Omental fat pad (tissue), 4 donors: ENCODE results near the gene SMIM32. TPM values are rescaled to one million over a fixed set of nuclear protein-coding genes. Genes with fewer than 3 reads are reported as not detected.

Experiments used
- ATAC-seq: fragments of 150-250 bp; one replicate; pipeline ENCODE4 v1.9.1; 2016; ENCODE audit warnings: mild to moderate bottlenecking, moderate library complexity; ENCODE audit not compliant: low FRiP score
- DNase-seq: peaks from one replicate; pipeline ENCODE4 v3.0.0-alpha.2; 2019; ENCODE audit warnings: low spot score
- CTCF ChIP-seq, 3 donors: fragments of 450-650 bp; IDR thresholded peaks; one replicate each; pipeline ENCODE4 v1.5.1; 2016 to 2017; ENCODE audit warnings: antibody characterized with exemption in 3 of 3, mild to moderate bottlenecking in 3 of 3, moderate library complexity in 2 of 3
- total RNA-seq, 4 donors: library from RNA; depleted of rRNA; stranded (reverse); fragments of >200 nt; gene quantifications; one replicate each; pipeline ENCODE4 v1.1.0, GENCODE V29; 2016

Gene SMIM32
- total RNA-seq, 4 donors from 2014 or later = not detected

DNA sequence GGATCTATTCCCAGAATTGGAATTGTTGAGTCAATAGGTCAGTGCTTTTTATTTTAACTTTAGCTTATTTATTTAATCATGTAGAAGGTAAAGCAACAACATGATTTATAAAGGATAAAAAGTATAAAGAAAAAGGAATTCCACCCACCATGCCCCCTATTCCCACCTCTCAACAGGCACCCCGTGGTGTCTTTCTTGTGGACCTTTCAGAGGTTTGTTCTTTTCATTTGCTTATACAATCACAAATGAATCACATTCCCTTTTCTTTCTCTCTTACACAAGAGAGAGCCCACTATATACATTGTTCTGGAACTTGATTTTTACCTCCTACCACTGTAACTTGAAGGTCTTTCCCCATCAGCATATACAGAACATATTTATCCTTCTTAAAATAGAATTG is 37.2 kb upstream of the SMIM32 start:
- ATAC-seq = no peak
- TF ChIP-seq CTCF (IDR thresholded peaks at IDR 0.05) = no peak
- DNase-seq = no peak

DNA sequence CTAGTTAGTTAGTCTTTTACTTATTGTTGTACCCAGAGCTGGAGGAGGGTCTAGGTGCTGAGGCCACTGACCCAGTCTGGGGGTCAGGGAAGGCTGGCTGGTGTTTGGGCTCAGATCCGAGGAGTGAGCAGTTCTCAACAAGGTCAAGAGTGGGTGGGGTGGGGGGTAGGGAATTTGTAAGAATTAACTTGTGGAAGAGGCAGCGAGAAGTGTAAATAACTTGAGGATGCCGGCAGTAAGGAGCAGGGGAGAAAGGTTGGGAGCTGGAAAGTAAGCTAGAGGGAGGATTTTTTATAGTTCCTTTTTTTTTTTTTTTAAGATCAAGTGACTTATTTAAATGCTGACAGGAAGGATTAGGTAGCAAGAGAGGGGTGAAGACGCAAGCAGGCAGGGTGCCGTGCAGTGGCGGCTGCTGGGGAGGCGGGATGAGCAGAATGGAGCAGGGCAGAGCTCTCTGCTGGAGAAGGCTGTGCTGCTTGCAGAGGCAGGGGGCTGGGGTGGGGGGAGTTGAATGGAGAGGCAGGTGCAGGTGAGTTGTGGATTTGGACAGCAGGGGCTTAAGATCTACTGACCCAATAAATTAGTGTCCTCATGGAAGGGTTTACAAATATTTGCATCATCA is 35.3 kb upstream of the SMIM32 start:
- DNase-seq (no peak), ATAC-seq (no peak)
- TF ChIP-seq CTCF (IDR thresholded peaks at IDR 0.05) = no peak

DNA sequence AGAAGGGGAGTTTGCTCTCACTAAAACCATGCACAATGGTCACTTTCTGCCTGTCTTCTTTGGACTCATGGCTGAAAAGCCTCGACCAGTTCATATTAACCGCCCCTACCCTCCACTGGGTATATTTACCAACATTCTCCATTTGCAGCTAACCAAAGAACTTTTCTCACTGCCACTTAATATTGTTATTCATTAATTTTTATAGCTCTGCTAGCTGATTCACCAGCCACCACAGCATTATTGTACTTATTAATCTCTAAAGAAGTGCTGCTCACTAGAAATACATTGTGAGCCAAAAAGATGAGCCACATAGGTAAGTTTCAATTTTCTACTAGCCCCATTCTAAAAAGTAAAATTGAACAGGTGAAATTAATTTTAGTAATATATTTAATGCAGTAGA is 33.4 kb upstream of the SMIM32 start:
- no peak for ATAC-seq

GRCh38 chr5:136225796-136226195 is 32.8 kb upstream of the SMIM32 start:
- TF ChIP-seq CTCF (IDR thresholded peaks at IDR 0.05) = no peak
- ATAC-seq (no peak), DNase-seq (no peak)

More for the DNA sequence above, 33.4 kb upstream of the SMIM32 start:
- no peak for DNase-seq
- no peak for TF ChIP-seq CTCF (IDR thresholded peaks at IDR 0.05)

GRCh38 chr5:136222580-136223235 is 29.7 kb upstream of the SMIM32 start:
- ATAC-seq = no peak
- DNase-seq = no peak
- no peak for TF ChIP-seq CTCF (IDR thresholded peaks at IDR 0.05)

- ATAC-seq (no peak), DNase-seq (no peak)
- no peak for TF ChIP-seq CTCF (IDR thresholded peaks at IDR 0.05)
These were observed 28.4 kb upstream of the SMIM32 start for GRCh38 chr5:136221340-136221739.

GRCh38 chr5:136216230-136216629 is 23.3 kb upstream of the SMIM32 start:
- no peak for TF ChIP-seq CTCF (IDR thresholded peaks at IDR 0.05)
- DNase-seq (no peak), ATAC-seq (no peak)
